Upper lobe of right lung (tissue), 1 donor: ENCODE measurements around the gene TDRD12. TPM values are rescaled to one million over a fixed set of nuclear protein-coding genes. Genes with fewer than 3 reads are reported as not detected.
A peak's percentile ranks its signal among the peaks of the same experiment; 100 is the strongest.

ENCODE experiments used
- ATAC-seq: fragments of 200-7000 bp; cut with Tn5 transposase; one replicate; pipeline ENCODE4 v1.9.1; 2020; ENCODE audit warnings: mild to moderate bottlenecking, moderate library complexity
- DNase-seq: peaks from one replicate; pipeline ENCODE4 v3.0.0-alpha.2; 2020
- H3K27ac ChIP-seq: fragments of 200-600 bp; one replicate; pipeline ENCODE4 v1.8.0; 2022
- H3K27me3 ChIP-seq: fragments of 200-600 bp; one replicate; pipeline ENCODE4 v1.8.0; 2022; ENCODE audit warnings: mild to moderate bottlenecking
- H3K36me3 ChIP-seq: fragments of 200-600 bp; one replicate; pipeline ENCODE4 v1.8.0; 2022
- H3K4me1 ChIP-seq: fragments of 200-600 bp; one replicate; pipeline ENCODE4 v1.8.0; 2022
- H3K4me3 ChIP-seq: fragments of 200-600 bp; one replicate; pipeline ENCODE4 v1.8.0; 2022; ENCODE audit warnings: mild to moderate bottlenecking
- H3K9me3 ChIP-seq: fragments of 200-600 bp; one replicate; pipeline ENCODE4 v1.8.0; 2022
- CTCF ChIP-seq: fragments of 200-600 bp; IDR thresholded peaks from one replicate; pipeline ENCODE4 v1.8.0; 2022; ENCODE audit warnings: antibody characterized with exemption
- intact Hi-C: fragments of 100-400 bp; cut with DNase I; formaldehyde crosslinking; loops from one replicate; pipeline ENCODE4 v1.11.0; 2022
- total RNA-seq: library from RNA; stranded (reverse); fragmentation: NEBNext Ultra II Directional; extraction: Animal tissue kit (Norgen Biotek cat#: 25700); gene quantifications from one replicate; pipeline ENCODE4 v1.2.1, GENCODE V29; 2021
- donor health status: DM: no; HTN: yes; CAD: no; lungs with severe emphysema.

TDRD12 gene
- total RNA-seq, 1 donor from 2014 or later = not detected

- Histone ChIP-seq H3K9me3 (no peaks in the 10 kb centered on the region), H3K27ac (no peak overlapping the region), H3K4me3 (no peak overlapping the region), H3K4me1 (no peaks in the 10 kb centered on the region), H3K27me3 (no peaks in the 10 kb centered on the region), H3K36me3 (no peaks in the 10 kb centered on the region)
- ATAC-seq = peak; percentile 39
- no peak for TF ChIP-seq CTCF
- no peak for DNase-seq
- intact Hi-C loops = no loop called here
Observed at GRCh38 chr19:32798201-32798600, 78.6 kb downstream of the TDRD12 start.

GRCh38 chr19:32800191-32800590 lies 80.6 kb downstream of the TDRD12 start:
- Histone ChIP-seq H3K27me3 (no peaks in the 10 kb centered on the region), H3K27ac (no peak overlapping the region), H3K4me3 (no peak overlapping the region), H3K4me1 (no peaks in the 10 kb centered on the region), H3K9me3 (no peaks in the 10 kb centered on the region), H3K36me3 (no peaks in the 10 kb centered on the region)
- DNase-seq (no peak), ATAC-seq (no peak)
- no peak for TF ChIP-seq CTCF
- intact Hi-C loops = no loop called here

- no peak for DNase-seq
- H3K9me3 ChIP-seq = no peaks in the 10 kb centered on the region
Observed at GRCh38 chr19:32800754-32801153, 81.2 kb downstream of the TDRD12 start.

GRCh38 chr19:32802840-32803239 lies 83.3 kb downstream of the TDRD12 start:
- no peak overlapping the region for H3K27ac ChIP-seq
- no peak for ATAC-seq

More at GRCh38 chr19:32800754-32801153, 81.2 kb downstream of the TDRD12 start:
- Histone ChIP-seq H3K27ac (no peak overlapping the region), H3K27me3 (no peaks in the 10 kb centered on the region), H3K36me3 (no peaks in the 10 kb centered on the region), H3K4me3 (no peak overlapping the region), H3K4me1 (no peaks in the 10 kb centered on the region)
- ATAC-seq = no peak
- intact Hi-C loops = no loop called here
- no peak for TF ChIP-seq CTCF

GRCh38 chr19:32808236-32808635 lies 88.7 kb downstream of the TDRD12 start:
- no peak overlapping the region for H3K27ac ChIP-seq
- ATAC-seq = no peak
- H3K27me3 ChIP-seq = no peaks in the 10 kb centered on the region
- no peaks in the 10 kb centered on the region for H3K4me1 ChIP-seq
- H3K4me3 ChIP-seq = no peak overlapping the region
- H3K9me3 ChIP-seq = no peaks in the 10 kb centered on the region
- intact Hi-C loops = no loop called here
- no peaks in the 10 kb centered on the region for H3K36me3 ChIP-seq
- TF ChIP-seq CTCF = no peak
- DNase-seq = no peak

More at GRCh38 chr19:32802840-32803239, 83.3 kb downstream of the TDRD12 start:
- no peaks in the 10 kb centered on the region for H3K4me1 ChIP-seq
- H3K4me3 ChIP-seq = no peak overlapping the region
- H3K27me3 ChIP-seq = no peaks in the 10 kb centered on the region
- no peaks in the 10 kb centered on the region for H3K36me3 ChIP-seq
- no peaks in the 10 kb centered on the region for H3K9me3 ChIP-seq
- TF ChIP-seq CTCF = no peak
- no peak for DNase-seq
- intact Hi-C loops = no loop called here

GRCh38 chr19:32809254-32809653 lies 89.7 kb downstream of the TDRD12 start:
- peak; percentile 60 for DNase-seq
- TF ChIP-seq CTCF = no peak

More at GRCh38 chr19:32809254-32809653, 89.7 kb downstream of the TDRD12 start:
- peak; percentile 82 for ATAC-seq
- intact Hi-C loops = no loop called here
- Histone ChIP-seq H3K9me3 (no peaks in the 10 kb centered on the region), H3K36me3 (no peaks in the 10 kb centered on the region), H3K4me3 (no peak overlapping the region), H3K27ac (no peak overlapping the region), H3K27me3 (no peaks in the 10 kb centered on the region), H3K4me1 (no peaks in the 10 kb centered on the region)
